ENCODE data around the gene RASSF6.
A peak's percentile ranks its signal among the peaks of the same experiment; 100 is the strongest.
"Not testable (repeated sequence)": the region's sequence is repeated elsewhere in the genome, so short reads cannot be mapped to it uniquely, and the experiment has no call there.

The RASSF6 gene

GRCh38 chr4:73612032-73612431, 8.2 kb downstream of the RASSF6 start:
- no peak for DNase-seq (ENCODE audit: low read depth, low spot score)

DNA sequence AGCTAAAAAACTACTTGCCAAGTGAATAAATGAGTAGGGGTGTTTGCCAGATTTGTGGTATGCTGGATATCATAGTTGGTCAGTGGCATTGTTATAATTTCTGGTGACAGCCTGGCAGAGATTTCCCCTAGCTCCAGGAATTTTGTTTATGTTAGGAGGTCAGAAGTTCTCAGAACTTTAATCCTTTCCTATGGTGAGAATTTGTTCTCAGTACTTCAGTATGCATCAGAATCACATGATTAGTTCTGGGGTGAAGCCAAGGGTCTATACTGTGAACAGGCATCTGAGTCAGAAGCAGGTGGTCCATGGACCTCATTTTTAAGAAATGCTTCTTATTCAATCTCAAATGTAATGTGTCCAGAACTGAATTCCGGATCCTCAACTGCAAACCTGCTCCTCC, 10.5 kb downstream of the RASSF6 start:
- DNase-seq (ENCODE audit: low read depth, low spot score), result no peak

- no peak for DNase-seq (ENCODE audit: low read depth, low spot score)
These were observed 11.3 kb downstream of the RASSF6 start for GRCh38 chr4:73608689-73609594.

- no peak for DNase-seq (ENCODE audit: low read depth, low spot score)
These were observed 12.7 kb downstream of the RASSF6 start for GRCh38 chr4:73607375-73608033.

DNA sequence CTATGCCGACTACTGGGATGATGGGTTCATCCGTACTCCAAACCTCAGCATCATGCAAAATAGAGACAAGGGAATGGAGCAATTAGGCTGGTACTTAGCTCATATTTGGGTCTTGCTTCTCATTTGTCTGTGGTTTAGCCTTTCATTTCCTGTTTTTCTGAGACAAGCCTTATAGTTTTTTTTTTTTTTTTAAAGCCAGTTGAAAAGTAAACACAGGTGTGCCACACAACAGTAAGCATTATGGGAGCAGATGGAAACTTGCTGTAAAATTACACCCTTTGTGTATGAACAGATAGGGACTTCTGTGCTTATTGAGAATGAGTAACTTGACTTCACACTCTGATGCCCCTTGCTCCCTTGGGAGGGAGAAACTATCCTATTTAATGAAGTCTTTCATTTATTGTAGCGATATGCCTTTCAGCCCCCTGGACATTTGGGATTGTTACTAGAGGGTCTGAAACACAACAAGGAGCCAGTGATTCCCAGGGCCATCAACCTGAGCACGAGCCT, 13.7 kb downstream of the RASSF6 start:
- no peak for DNase-seq (ENCODE audit: low read depth, low spot score)

DNA sequence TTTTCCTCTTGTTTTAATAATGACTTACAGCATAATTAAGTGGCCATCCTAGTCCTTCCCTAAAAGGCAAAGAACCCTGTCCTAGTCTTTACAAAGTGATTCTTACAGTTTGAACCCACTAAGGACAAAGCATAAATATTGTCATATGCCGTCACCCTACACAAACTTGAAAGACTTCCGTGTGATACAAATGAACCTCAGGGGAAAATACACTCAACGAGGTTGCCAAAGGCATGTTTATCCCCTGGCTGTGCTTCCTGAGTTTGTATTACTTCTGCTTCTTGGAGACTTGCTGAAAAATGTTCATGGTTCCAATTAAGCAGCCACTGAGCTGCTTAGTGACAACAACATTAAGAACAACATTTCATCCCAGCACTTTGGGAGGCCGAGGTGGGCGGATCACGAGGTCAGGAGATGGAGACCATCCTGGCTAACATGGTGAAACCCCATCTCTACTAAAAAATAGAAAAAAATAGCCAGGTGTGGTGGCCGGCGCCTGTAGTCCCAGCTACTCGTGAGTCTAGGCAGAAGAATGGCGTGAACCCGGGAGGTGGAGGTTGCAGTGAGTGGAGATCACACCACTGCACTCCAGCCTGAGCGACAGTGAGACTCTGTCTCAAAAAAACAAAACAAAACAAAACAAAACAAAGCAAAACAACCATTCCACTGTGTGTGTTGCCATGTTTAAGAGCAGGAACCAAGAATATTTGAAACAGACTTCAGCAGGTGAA, 16.2 kb downstream of the RASSF6 start:
- DNase-seq (ENCODE audit: low read depth, low spot score), result no peak

- DNase-seq (ENCODE audit: low read depth, low spot score), result no peak
These were observed 16.9 kb downstream of the RASSF6 start for GRCh38 chr4:73603271-73603710.

DNA sequence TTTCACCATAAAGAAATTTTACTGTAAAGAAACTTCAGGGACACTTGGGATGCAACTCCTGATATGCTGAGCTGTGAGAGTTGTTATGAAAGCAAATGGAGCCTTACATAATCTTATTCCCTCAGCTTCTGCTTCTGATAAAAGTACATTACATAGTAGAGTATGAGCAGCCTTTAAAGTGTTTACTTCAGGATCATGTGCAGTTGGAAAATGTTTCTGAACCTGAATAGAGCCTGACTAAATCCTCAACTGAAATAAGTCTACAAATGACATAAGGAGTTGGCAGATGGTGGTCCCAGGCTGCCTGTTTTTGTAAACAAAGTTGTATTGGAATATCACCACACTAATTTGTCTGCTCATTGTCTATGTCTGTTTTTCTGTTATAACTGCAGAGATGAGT, 19.3 kb downstream of the RASSF6 start:
- DNase-seq (ENCODE audit: low read depth, low spot score), result no peak

- peak; percentile 84 for DNase-seq (ENCODE audit: low read depth, low spot score)
These were observed 21.1 kb downstream of the RASSF6 start for GRCh38 chr4:73599182-73599581.

DNA sequence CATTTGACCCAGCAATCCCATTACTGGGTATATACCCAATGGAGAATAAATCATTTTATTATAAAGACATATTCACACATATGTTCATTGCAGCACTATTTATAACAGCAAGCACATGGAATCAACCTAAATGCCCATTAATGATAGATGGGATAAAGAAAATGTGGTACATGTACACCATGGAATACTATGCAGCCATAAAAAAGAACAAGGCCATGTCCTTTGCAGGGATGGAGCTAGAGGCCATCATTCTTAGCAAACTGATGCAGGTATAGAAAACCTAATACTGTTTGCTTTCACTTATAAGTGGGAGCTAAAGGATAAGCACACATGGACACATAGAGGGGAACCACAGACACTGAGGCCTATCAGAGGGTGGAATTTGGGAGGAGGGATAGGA, 22.6 kb downstream of the RASSF6 start:
- no peak for DNase-seq (ENCODE audit: low read depth, low spot score)

- DNase-seq (ENCODE audit: low read depth, low spot score), result not testable (repeated sequence)
These were observed 23.1 kb downstream of the RASSF6 start for GRCh38 chr4:73597183-73597582.

DNA sequence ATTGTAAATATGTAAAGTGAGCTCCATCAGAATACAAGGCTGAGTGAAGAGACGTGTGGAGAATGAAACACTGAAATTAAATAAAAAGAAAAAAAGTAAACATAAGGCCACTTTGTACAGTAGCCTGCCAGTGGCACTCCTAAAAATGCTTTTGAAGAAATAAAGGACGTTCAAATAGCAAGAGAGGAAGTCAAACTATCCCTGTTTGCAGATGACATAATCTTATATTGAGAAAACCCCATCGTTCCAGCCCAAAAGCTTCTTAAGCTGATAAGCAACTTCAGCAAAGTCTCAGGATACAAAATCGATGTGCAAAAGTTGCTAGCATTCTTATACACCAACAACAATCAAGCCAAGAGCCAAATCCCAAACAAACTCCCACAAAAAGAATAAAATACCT, 24.2 kb downstream of the RASSF6 start:
- DNase-seq (ENCODE audit: low read depth, low spot score), result no peak

DNA sequence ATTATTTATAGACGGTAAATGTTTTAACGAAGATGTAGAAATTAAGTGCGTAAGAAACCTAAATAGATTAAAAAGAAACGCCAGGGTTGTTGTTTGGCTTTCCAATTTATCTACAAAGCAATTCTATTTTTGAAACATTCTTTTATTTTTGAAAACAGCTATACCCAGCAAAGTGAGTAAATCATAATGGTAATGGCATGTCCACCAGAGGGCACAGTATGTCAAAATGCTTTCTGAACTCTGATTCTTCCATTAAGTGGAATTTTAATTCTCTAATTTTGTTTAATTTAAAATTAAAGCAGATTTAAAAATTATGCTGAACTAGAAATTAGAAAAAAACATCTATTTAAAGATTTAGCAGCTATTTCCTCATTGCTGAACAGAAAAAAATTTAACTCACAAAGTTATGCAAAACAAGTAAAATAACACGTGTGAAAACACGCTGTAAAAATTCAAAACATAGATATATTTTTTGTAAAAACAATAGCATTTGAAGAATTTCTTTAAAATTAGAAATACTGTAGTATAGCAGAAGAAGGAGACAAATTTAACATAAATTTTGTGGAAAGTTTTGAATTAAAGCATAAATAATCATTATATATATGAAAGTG, 26.5 kb downstream of the RASSF6 start:
- DNase-seq (ENCODE audit: low read depth, low spot score), result no peak

DNA sequence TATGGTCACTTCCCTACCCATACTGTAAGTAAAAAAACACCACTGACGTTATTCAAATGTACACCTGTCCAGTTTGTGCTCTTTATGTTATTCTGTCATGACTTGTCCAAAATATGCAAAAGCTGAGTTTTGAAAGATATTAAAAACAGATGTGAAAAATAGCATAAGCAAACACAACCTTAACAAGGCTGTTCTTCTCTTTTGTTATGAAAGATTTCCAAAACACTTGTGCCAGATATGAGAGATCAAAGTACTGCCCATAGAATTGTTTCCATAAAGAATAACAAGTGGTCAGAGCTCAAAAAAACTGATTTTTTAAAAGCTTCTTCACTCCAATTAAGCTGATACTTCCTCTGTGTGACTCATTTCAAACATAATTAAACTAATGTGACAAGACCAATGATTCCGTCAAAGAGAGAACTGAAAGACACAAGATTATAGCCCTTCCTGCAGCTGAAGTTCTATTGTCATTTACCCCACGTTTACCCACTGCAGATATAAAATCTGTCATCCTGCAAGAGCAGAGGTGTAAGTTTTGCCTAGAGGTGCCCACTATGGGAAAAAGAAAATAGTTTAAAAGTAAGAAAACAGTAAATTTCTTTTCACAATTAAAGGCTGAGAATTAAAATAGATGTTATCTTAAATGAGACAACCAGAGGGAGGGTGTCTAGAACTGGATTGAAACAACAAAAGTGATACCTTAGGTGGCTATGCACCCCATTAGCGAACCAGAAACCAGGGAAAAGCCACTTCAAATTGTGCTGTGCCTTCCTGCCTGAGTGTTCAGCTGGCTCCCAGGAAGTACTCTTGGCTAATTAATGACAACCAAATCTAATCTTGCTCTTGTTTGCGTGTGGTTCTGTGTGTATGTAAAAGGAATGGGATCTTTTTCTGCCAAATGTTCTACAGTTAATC, 30.1 kb downstream of the RASSF6 start:
- DNase-seq (ENCODE audit: low read depth, low spot score), result no peak

GRCh38 chr4:73589261-73589847, 30.9 kb downstream of the RASSF6 start:
- no peak for DNase-seq (ENCODE audit: low read depth, low spot score)

- DNase-seq (ENCODE audit: low read depth, low spot score), result no peak
These were observed 31.6 kb downstream of the RASSF6 start for GRCh38 chr4:73588613-73589012.

DNA sequence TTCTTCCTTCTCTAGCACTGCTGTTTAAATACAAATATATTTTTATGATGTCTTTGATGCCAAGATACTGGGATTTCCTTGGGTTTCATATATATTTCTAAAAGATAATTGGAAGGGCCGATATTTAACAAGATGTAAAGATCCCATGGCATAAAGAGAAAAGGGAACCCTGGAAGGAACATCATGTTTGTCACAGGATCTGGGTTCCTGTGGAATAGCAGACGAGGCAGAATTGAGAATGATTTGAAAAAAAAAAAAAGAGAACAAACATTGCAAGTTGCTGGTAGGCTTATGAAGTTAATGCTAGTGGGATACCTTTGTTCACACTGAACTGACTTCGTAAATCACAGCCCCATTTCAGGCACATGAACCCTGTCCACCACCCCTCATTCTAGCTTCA, 33.6 kb downstream of the RASSF6 start:
- DNase-seq (ENCODE audit: low read depth, low spot score), result no peak

DNA sequence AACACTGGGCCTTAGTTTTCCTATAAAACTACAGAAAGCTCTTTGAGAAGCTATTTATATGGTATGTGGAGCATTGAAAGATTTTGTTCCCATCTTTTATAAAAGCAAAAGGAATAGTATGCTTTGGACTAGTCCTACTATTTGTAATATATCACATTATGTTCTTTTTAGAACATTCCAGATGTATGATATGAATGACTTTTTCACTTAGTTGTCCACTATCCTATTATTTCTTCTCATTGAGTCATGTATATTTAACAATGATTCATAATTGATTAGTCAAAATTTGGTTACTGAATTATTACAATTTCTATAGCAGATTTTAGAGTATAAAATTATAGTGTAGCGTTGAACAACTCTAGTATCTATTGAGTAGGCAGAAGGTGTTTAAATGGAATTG, 34.2 kb downstream of the RASSF6 start:
- no peak for DNase-seq (ENCODE audit: low read depth, low spot score)

DNA sequence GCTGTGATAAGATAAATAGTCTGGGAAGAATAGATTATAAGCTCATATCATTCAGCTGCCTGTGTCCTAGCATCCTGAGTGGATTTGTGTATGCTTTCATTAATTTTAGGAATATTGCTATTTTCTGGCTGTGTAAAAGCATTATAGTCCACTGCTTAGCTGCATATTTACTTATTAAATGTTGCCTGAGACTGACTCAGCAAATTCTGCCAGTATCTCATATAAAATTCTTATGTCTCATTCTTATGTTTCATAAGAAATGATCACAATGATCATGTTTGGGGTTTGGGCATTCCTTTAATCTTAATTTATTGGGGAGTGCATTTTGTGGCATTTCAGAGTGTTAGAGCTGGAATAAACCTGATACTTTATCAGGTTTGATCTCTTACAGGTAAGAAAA, 34.9 kb downstream of the RASSF6 start:
- no peak for DNase-seq (ENCODE audit: low read depth, low spot score)

GRCh38 chr4:73583666-73584065, 36.6 kb downstream of the RASSF6 start:
- DNase-seq (ENCODE audit: low read depth, low spot score), result peak; percentile 70
